ENCODE measurements around the gene ENKUR.
"Not testable (repeated sequence)": the region's sequence is repeated elsewhere in the genome, so short reads cannot be mapped to it uniquely, and the experiment has no call there.

The ENKUR gene

GRCh38 chr10:24962995-24963394, 53.0 kb downstream of the ENKUR start:
- Histone ChIP-seq H3K4ac (ENCODE audit: low read depth, low read length) (no peak overlapping the region), H3K23ac (ENCODE audit: low read length) (no peak overlapping the region), H2BK15ac (replicated peaks; ENCODE audit: low read depth) (no peak overlapping the region), H3K18ac (ENCODE audit: low read length) (no peak overlapping the region), H2BK5ac (ENCODE audit: low read length) (no peak overlapping the region), H3K9ac (ENCODE audit: low read length) (no peak overlapping the region), H3K27me3 (ENCODE audit: insufficient read depth, low read length, poor library complexity) (no peaks in the 10 kb centered on the region), H2BK120ac (ENCODE audit: low read depth, low read length) (no peak overlapping the region), H3K79me1 (ENCODE audit: low read length) (no peaks in the 10 kb centered on the region), H3K56ac (ENCODE audit: low read length) (no peak overlapping the region), H3K4me3 (ENCODE audit: low read length) (no peak overlapping the region), H3K4me1 (ENCODE audit: control insufficient read depth, low read depth, low read length) (no peaks in the 10 kb centered on the region), H3K36me3 (ENCODE audit: control insufficient read depth, insufficient read depth, low read length) (no peaks in the 10 kb centered on the region), H3K27ac (ENCODE audit: low read depth, low read length) (no peak overlapping the region), H4K8ac (ENCODE audit: low read depth, low read length) (no peak overlapping the region), H2AK5ac (ENCODE audit: low read length) (no peak overlapping the region), H3K79me2 (ENCODE audit: control insufficient read depth, insufficient read depth, low read length) (no peaks in the 10 kb centered on the region), H4K5ac (ENCODE audit: low read length) (no peak overlapping the region), H3K4me2 (ENCODE audit: low read length) (no peak overlapping the region)
- no CpG with 5 or more reads among the region's 3 CpGs for WGBS (ENCODE audit: extremely low coverage, insufficient coverage, low lambda C conversion rate)
- no peak for DNase-seq

- no peaks in the 10 kb centered on the region for H3K27me3 ChIP-seq (ENCODE audit: insufficient read depth, low read length, poor library complexity)
- H3K4me3 ChIP-seq (ENCODE audit: low read length) = no peak overlapping the region
- no peaks in the 10 kb centered on the region for H3K79me1 ChIP-seq (ENCODE audit: low read length)
- no peak overlapping the region for H4K5ac ChIP-seq (ENCODE audit: low read length)
- WGBS (ENCODE audit: extremely low coverage, insufficient coverage, low lambda C conversion rate) = no CpG with 5 or more reads among the region's 4 CpGs
- DNase-seq = no peak
- H3K23ac ChIP-seq (ENCODE audit: low read length) = no peak overlapping the region
- H3K56ac ChIP-seq (ENCODE audit: low read length) = no peak overlapping the region
- no peak overlapping the region for H2BK5ac ChIP-seq (ENCODE audit: low read length)
- no peak overlapping the region for H2BK120ac ChIP-seq (ENCODE audit: low read depth, low read length)
- H3K9ac ChIP-seq (ENCODE audit: low read length) = no peak overlapping the region
- H3K79me2 ChIP-seq (ENCODE audit: control insufficient read depth, insufficient read depth, low read length) = no peaks in the 10 kb centered on the region
- H3K4me1 ChIP-seq (ENCODE audit: control insufficient read depth, low read depth, low read length) = no peaks in the 10 kb centered on the region
- H3K27ac ChIP-seq (ENCODE audit: low read depth, low read length) = no peak overlapping the region
- no peak overlapping the region for H4K8ac ChIP-seq (ENCODE audit: low read depth, low read length)
- H3K4me2 ChIP-seq (ENCODE audit: low read length) = no peak overlapping the region
- no peaks in the 10 kb centered on the region for H3K36me3 ChIP-seq (ENCODE audit: control insufficient read depth, insufficient read depth, low read length)
- H2BK15ac ChIP-seq (replicated peaks; ENCODE audit: low read depth) = no peak overlapping the region
- no peak overlapping the region for H3K4ac ChIP-seq (ENCODE audit: low read depth, low read length)
- no peak overlapping the region for H2AK5ac ChIP-seq (ENCODE audit: low read length)
- H3K18ac ChIP-seq (ENCODE audit: low read length) = no peak overlapping the region
Measured at GRCh38 chr10:24961582-24961981, 54.4 kb downstream of the ENKUR start.

- H3K9ac ChIP-seq (ENCODE audit: low read length) = no peak overlapping the region
- no peak overlapping the region for H3K56ac ChIP-seq (ENCODE audit: low read length)
- no peak overlapping the region for H3K4me2 ChIP-seq (ENCODE audit: low read length)
- H3K4me1 ChIP-seq (ENCODE audit: control insufficient read depth, low read depth, low read length) = no peaks in the 10 kb centered on the region
- H3K18ac ChIP-seq (ENCODE audit: low read length) = no peak overlapping the region
- no peak overlapping the region for H3K4me3 ChIP-seq (ENCODE audit: low read length)
- no peak overlapping the region for H3K23ac ChIP-seq (ENCODE audit: low read length)
- H2BK5ac ChIP-seq (ENCODE audit: low read length) = no peak overlapping the region
- no peak overlapping the region for H4K5ac ChIP-seq (ENCODE audit: low read length)
- H3K27me3 ChIP-seq (ENCODE audit: insufficient read depth, low read length, poor library complexity) = no peaks in the 10 kb centered on the region
- DNase-seq = no peak
- no peak overlapping the region for H2BK15ac ChIP-seq (replicated peaks; ENCODE audit: low read depth)
- no peak overlapping the region for H2AK5ac ChIP-seq (ENCODE audit: low read length)
- H4K8ac ChIP-seq (ENCODE audit: low read depth, low read length) = no peak overlapping the region
- no CpG with 5 or more reads among the region's 3 CpGs for WGBS (ENCODE audit: extremely low coverage, insufficient coverage, low lambda C conversion rate)
- H2BK120ac ChIP-seq (ENCODE audit: low read depth, low read length) = no peak overlapping the region
- no peaks in the 10 kb centered on the region for H3K36me3 ChIP-seq (ENCODE audit: control insufficient read depth, insufficient read depth, low read length)
- H3K27ac ChIP-seq (ENCODE audit: low read depth, low read length) = no peak overlapping the region
- no peaks in the 10 kb centered on the region for H3K79me2 ChIP-seq (ENCODE audit: control insufficient read depth, insufficient read depth, low read length)
- no peak overlapping the region for H3K4ac ChIP-seq (ENCODE audit: low read depth, low read length)
- H3K79me1 ChIP-seq (ENCODE audit: low read length) = no peaks in the 10 kb centered on the region
Measured at GRCh38 chr10:24959382-24959730, 56.6 kb downstream of the ENKUR start.

GRCh38 chr10:24958721-24959381, 57.1 kb downstream of the ENKUR start:
- H3K56ac ChIP-seq (ENCODE audit: low read length) = no peak overlapping the region
- H3K4me2 ChIP-seq (ENCODE audit: low read length) = no peak overlapping the region
- no peak overlapping the region for H2AK5ac ChIP-seq (ENCODE audit: low read length)
- H2BK15ac ChIP-seq (replicated peaks; ENCODE audit: low read depth) = no peak overlapping the region
- H3K23ac ChIP-seq (ENCODE audit: low read length) = no peak overlapping the region
- no peak overlapping the region for H3K4ac ChIP-seq (ENCODE audit: low read depth, low read length)
- H3K27me3 ChIP-seq (ENCODE audit: insufficient read depth, low read length, poor library complexity) = no peaks in the 10 kb centered on the region
- H4K8ac ChIP-seq (ENCODE audit: low read depth, low read length) = no peak overlapping the region
- H2BK5ac ChIP-seq (ENCODE audit: low read length) = no peak overlapping the region
- H2BK120ac ChIP-seq (ENCODE audit: low read depth, low read length) = no peak overlapping the region
- H3K4me3 ChIP-seq (ENCODE audit: low read length) = no peak overlapping the region
- peaks cover 2% of the 10 kb centered on the region for H3K4me1 ChIP-seq (ENCODE audit: control insufficient read depth, low read depth, low read length)
- H3K9ac ChIP-seq (ENCODE audit: low read length) = no peak overlapping the region
- H3K18ac ChIP-seq (ENCODE audit: low read length) = no peak overlapping the region
- WGBS (ENCODE audit: extremely low coverage, insufficient coverage, low lambda C conversion rate) = no CpG with 5 or more reads among the region's 5 CpGs
- no peak for DNase-seq
- no peak overlapping the region for H3K27ac ChIP-seq (ENCODE audit: low read depth, low read length)
- H3K79me2 ChIP-seq (ENCODE audit: control insufficient read depth, insufficient read depth, low read length) = no peaks in the 10 kb centered on the region
- H3K79me1 ChIP-seq (ENCODE audit: low read length) = no peaks in the 10 kb centered on the region
- no peak overlapping the region for H4K5ac ChIP-seq (ENCODE audit: low read length)
- no peaks in the 10 kb centered on the region for H3K36me3 ChIP-seq (ENCODE audit: control insufficient read depth, insufficient read depth, low read length)

GRCh38 chr10:24958091-24958720, 57.8 kb downstream of the ENKUR start:
- Histone ChIP-seq H3K56ac (ENCODE audit: low read length) (no peak overlapping the region), H3K4me2 (ENCODE audit: low read length) (no peak overlapping the region), H3K4me3 (ENCODE audit: low read length) (no peak overlapping the region), H4K8ac (ENCODE audit: low read depth, low read length) (no peak overlapping the region), H2BK5ac (ENCODE audit: low read length) (no peak overlapping the region), H2AK5ac (ENCODE audit: low read length) (no peak overlapping the region), H2BK15ac (replicated peaks; ENCODE audit: low read depth) (no peak overlapping the region), H2BK120ac (ENCODE audit: low read depth, low read length) (no peak overlapping the region), H3K79me2 (ENCODE audit: control insufficient read depth, insufficient read depth, low read length) (no peaks in the 10 kb centered on the region), H3K9ac (ENCODE audit: low read length) (no peak overlapping the region), H3K27me3 (ENCODE audit: insufficient read depth, low read length, poor library complexity) (no peaks in the 10 kb centered on the region), H3K4me1 (ENCODE audit: control insufficient read depth, low read depth, low read length) (peaks cover 9% of the 10 kb centered on the region), H3K23ac (ENCODE audit: low read length) (no peak overlapping the region), H3K27ac (ENCODE audit: low read depth, low read length) (no peak overlapping the region), H3K36me3 (ENCODE audit: control insufficient read depth, insufficient read depth, low read length) (no peaks in the 10 kb centered on the region), H3K18ac (ENCODE audit: low read length) (no peak overlapping the region), H3K4ac (ENCODE audit: low read depth, low read length) (no peak overlapping the region), H3K79me1 (ENCODE audit: low read length) (no peaks in the 10 kb centered on the region), H4K5ac (ENCODE audit: low read length) (no peak overlapping the region)
- no peak for DNase-seq
- no CpG with 5 or more reads among the region's 4 CpGs for WGBS (ENCODE audit: extremely low coverage, insufficient coverage, low lambda C conversion rate)

GRCh38 chr10:24957624-24958051, 58.3 kb downstream of the ENKUR start:
- not testable (repeated sequence) for H4K8ac ChIP-seq (ENCODE audit: low read depth, low read length); DNase-seq
- WGBS (ENCODE audit: extremely low coverage, insufficient coverage, low lambda C conversion rate) = no CpG with 5 or more reads among the region's 6 CpGs

More at GRCh38 chr10:24957624-24958051, 58.3 kb downstream of the ENKUR start:
- not testable (repeated sequence) for H3K9ac ChIP-seq (ENCODE audit: low read length); H3K27ac ChIP-seq (ENCODE audit: low read depth, low read length); H3K18ac ChIP-seq (ENCODE audit: low read length); H3K36me3 ChIP-seq (ENCODE audit: control insufficient read depth, insufficient read depth, low read length); H3K79me2 ChIP-seq (ENCODE audit: control insufficient read depth, insufficient read depth, low read length); H2AK5ac ChIP-seq (ENCODE audit: low read length); H2BK15ac ChIP-seq (replicated peaks; ENCODE audit: low read depth); H4K5ac ChIP-seq (ENCODE audit: low read length); H2BK5ac ChIP-seq (ENCODE audit: low read length); H3K79me1 ChIP-seq (ENCODE audit: low read length); H2BK120ac ChIP-seq (ENCODE audit: low read depth, low read length); H3K4me1 ChIP-seq (ENCODE audit: control insufficient read depth, low read depth, low read length); H3K27me3 ChIP-seq (ENCODE audit: insufficient read depth, low read length, poor library complexity); H3K4me3 ChIP-seq (ENCODE audit: low read length); H3K56ac ChIP-seq (ENCODE audit: low read length); H3K23ac ChIP-seq (ENCODE audit: low read length); H3K4me2 ChIP-seq (ENCODE audit: low read length); H3K4ac ChIP-seq (ENCODE audit: low read depth, low read length)
